Left ventricle myocardium inferior (tissue), 1 donor: ENCODE measurements around the gene EEF1A2. TPM values are rescaled to one million over a fixed set of nuclear protein-coding genes. Genes with fewer than 3 reads are reported as not detected.

Experiments
- DNase-seq: peaks from one replicate; pipeline ENCODE4 v3.0.0-alpha.2; 2020
- H3K27ac ChIP-seq: fragments of 200-600 bp; replicated peaks from 2 replicates; pipeline ENCODE4 v1.8.0; 2021
- H3K27me3 ChIP-seq: fragments of 200-600 bp; 2 replicates; pipeline ENCODE4 v1.8.0; 2021; ENCODE audit warnings: low read depth
- H3K36me3 ChIP-seq: fragments of 200-600 bp; 2 replicates; pipeline ENCODE4 v1.8.0; 2021
- H3K4me1 ChIP-seq: fragments of 200-600 bp; 2 replicates; pipeline ENCODE4 v1.8.0; 2021
- H3K4me3 ChIP-seq: fragments of 200-600 bp; 2 replicates; pipeline ENCODE4 v1.8.0; 2021; ENCODE audit warnings: mild to moderate bottlenecking, moderate library complexity
- H3K9me3 ChIP-seq: fragments of 200-600 bp; replicated peaks from 2 replicates; pipeline ENCODE4 v1.8.0; 2021
- intact Hi-C: fragments of 100-400 bp; cut with micrococcal nuclease; formaldehyde crosslinking; loops from one replicate; pipeline ENCODE4 v1.11.0; 2022
- total RNA-seq: library from RNA; stranded (reverse); fragmentation: NEBNext Ultra II Directional; extraction: Animal tissue kit (Norgen Biotek cat#: 25700); gene quantifications from one replicate; pipeline ENCODE4 v1.2.1, GENCODE V29; 2021
- TF ChIP-seq, protein P1 (sequence below): fragments of 200-600 bp; IDR thresholded peaks from 2 replicates; pipeline ENCODE4 v1.8.0; 2021; ENCODE audit warnings: antibody characterized with exemption, mild to moderate bottlenecking, borderline replicate concordance
- donor health status: DM: no; HTN: yes; CAD: no; lungs with severe emphysema.

The EEF1A2 gene
- total RNA-seq, 1 donor from 2014 or later: 1,286 TPM

DNA sequence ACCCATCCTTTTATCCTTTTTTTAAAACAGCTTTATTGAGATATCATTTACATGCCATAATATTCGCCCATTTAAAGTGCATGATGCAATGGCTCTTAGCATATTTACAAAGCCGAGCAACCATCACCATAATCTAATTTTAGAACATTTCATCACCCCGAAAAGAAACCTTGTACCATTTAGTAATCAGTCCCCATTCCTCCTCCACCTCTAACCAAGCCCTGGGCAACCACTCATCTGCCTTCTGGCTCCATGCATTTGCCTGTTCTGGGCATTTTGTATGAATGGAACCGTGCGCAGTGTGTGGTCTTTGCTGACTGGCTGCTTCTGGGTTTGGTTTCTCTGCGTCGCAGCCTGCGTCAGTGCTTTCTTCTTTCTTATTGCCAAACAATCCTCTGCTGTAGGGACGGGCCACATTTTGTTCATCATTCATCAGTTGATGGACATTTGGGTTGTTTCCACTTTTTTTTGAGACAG, 10.2 kb upstream of the EEF1A2 start:
- peaks cover 16% of the 10 kb centered on the region for H3K27me3 ChIP-seq
- intact Hi-C loops: no loop called here
- TF ChIP-seq, protein P1, sequence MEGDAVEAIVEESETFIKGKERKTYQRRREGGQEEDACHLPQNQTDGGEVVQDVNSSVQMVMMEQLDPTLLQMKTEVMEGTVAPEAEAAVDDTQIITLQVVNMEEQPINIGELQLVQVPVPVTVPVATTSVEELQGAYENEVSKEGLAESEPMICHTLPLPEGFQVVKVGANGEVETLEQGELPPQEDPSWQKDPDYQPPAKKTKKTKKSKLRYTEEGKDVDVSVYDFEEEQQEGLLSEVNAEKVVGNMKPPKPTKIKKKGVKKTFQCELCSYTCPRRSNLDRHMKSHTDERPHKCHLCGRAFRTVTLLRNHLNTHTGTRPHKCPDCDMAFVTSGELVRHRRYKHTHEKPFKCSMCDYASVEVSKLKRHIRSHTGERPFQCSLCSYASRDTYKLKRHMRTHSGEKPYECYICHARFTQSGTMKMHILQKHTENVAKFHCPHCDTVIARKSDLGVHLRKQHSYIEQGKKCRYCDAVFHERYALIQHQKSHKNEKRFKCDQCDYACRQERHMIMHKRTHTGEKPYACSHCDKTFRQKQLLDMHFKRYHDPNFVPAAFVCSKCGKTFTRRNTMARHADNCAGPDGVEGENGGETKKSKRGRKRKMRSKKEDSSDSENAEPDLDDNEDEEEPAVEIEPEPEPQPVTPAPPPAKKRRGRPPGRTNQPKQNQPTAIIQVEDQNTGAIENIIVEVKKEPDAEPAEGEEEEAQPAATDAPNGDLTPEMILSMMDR: no peak
- no peak for DNase-seq
- H3K9me3 ChIP-seq: peaks cover 22% of the 10 kb centered on the region
- H3K4me3 ChIP-seq: no peak overlapping the region
- H3K4me1 ChIP-seq: peaks cover 10% of the 10 kb centered on the region
- peak overlapping the region; percentile 47 for H3K27ac ChIP-seq
- no peaks in the 10 kb centered on the region for H3K36me3 ChIP-seq

DNA sequence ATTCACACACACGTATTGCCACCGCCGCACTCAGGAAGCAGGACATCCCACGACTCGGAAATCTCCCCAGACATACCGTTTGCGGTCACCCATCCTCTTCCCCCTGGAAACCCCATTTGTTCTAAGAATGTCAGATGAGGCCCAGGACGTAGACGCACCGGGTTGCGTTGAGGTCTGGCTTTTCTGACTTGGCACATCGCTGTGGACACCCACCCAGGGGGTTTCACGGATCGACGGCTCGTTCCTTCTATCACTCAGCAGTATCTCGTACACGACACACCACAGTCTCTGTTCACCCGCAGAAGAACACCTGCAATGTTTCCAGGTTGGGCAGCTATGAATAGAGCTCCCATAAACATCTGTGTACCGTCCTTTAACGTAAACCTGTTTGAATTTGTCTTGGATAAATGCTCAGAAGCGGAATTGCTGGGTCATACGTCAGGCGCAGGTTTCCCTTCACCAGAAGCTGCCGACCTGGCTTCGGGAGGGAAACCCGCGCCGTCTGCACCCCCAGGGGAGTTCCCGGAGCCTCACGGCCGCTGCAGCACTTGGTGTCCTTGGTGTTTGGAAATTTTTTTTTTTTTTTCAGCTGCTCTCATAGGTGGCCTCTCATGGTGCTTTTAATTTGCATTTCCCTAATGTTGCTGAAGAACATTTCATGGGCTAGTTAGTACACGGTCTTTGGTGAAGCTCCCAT, 9.3 kb upstream of the EEF1A2 start:
- DNase-seq: no peak
- Histone ChIP-seq H3K9me3 (peaks cover 23% of the 10 kb centered on the region), H3K4me3 (no peak overlapping the region), H3K27me3 (peaks cover 17% of the 10 kb centered on the region), H3K36me3 (no peaks in the 10 kb centered on the region), H3K4me1 (peaks cover 10% of the 10 kb centered on the region), H3K27ac (no peak overlapping the region)
- TF ChIP-seq, protein P1: no peak
- intact Hi-C loops: no loop called here

DNA sequence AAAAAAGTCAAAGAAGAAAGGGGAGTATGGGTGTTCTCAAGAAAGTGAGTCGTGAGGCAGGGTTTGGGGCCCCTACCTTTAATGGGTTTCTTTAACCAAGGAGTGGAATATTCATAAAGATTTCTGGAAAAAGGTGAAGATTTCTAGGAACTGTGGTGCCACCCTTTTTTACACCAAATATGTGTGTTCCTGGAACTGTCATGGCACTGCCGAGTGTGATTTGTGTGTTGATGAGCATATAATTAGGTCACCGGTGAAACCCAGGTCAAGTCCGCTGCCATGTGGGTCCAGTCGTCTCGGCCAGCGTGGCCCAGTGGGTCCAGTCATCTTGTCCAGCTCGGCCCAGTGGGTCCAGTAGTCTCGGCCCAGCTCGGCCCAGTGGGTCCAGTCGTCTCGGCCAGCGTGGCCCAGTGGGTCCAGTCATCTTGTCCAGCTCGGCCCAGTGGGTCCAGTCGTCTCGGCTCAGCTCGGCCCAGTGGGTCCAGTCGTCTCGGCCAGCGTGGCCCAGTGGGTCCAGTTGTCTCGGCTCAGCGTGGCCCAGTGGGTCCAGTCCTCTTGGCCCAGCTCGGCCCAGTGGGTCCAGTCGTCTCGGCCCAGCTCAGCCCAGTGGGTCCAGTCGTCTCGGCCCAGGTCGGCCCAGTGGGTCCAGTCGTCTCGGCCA, 8.3 kb upstream of the EEF1A2 start:
- Histone ChIP-seq H3K27ac (no peak overlapping the region), H3K9me3 (peaks cover 23% of the 10 kb centered on the region), H3K4me3 (no peak overlapping the region), H3K27me3 (peaks cover 25% of the 10 kb centered on the region), H3K36me3 (no peaks in the 10 kb centered on the region), H3K4me1 (peaks cover 17% of the 10 kb centered on the region)
- TF ChIP-seq, protein P1: no peak
- intact Hi-C loops: no loop called here
- no peak for DNase-seq

DNA sequence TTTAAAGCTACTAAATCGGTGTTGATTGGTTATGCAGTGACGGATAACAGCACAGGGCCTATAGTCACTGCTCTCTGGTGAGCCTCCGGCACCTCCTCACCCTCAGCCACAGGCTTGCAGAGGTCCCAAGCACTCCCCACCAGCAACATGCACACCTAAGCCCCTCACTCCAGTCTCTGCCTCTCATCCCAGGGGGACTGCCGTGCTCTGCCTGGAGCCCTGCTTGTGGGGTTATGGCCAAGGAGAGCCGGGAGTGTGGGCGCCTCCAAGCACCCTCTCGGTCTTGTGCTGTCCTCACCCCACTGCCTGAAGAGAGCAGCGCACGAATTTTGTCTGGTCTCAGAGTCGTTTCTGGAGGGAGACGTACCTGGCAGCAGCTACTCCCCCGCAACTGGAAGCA, 6.8 kb upstream of the EEF1A2 start:
- H3K4me1 ChIP-seq: peaks cover 30% of the 10 kb centered on the region
- H3K27me3 ChIP-seq: peaks cover 40% of the 10 kb centered on the region
- TF ChIP-seq, protein P1: no peak

DNA sequence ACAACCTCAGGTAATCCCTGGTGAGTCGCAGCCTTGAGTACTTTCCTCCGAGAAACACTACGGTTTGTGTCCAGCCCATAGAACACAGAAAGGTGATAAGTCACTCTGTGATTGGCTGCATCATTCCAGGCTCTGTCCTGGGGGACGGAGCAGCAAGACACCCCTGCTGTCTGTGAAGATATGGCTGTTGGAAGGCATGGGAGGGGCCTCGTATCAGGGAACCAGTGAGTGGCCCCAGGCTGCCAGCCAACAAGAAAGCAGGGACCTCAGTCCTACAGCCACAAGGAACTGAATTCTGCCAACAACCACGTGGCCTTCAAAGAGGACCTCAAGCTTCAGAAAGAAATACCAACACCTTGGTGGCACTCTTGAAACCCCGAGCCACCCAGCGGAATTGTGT, 6.4 kb upstream of the EEF1A2 start:
- Histone ChIP-seq H3K36me3 (no peaks in the 10 kb centered on the region), H3K9me3 (peaks cover 23% of the 10 kb centered on the region), H3K4me3 (no peak overlapping the region), H3K27ac (no peak overlapping the region), H3K27me3 (peaks cover 45% of the 10 kb centered on the region), H3K4me1 (peaks cover 35% of the 10 kb centered on the region)
- no peak for DNase-seq
- intact Hi-C loops: no loop called here
- TF ChIP-seq, protein P1: no peak

More for the DNA sequence above, 6.8 kb upstream of the EEF1A2 start:
- DNase-seq: no peak
- Histone ChIP-seq H3K36me3 (no peaks in the 10 kb centered on the region), H3K27ac (no peak overlapping the region), H3K4me3 (no peak overlapping the region), H3K9me3 (peaks cover 23% of the 10 kb centered on the region)
- intact Hi-C loops: no loop called here
